ENCODE results near the gene SLC16A3. TPM values are rescaled to one million over a fixed set of nuclear protein-coding genes. Genes with fewer than 3 reads are reported as not detected.

SLC16A3 gene
- total and polyA plus RNA-seq, 12 donors, result 2.7 to 58.6 (median 32.7) TPM

DNA sequence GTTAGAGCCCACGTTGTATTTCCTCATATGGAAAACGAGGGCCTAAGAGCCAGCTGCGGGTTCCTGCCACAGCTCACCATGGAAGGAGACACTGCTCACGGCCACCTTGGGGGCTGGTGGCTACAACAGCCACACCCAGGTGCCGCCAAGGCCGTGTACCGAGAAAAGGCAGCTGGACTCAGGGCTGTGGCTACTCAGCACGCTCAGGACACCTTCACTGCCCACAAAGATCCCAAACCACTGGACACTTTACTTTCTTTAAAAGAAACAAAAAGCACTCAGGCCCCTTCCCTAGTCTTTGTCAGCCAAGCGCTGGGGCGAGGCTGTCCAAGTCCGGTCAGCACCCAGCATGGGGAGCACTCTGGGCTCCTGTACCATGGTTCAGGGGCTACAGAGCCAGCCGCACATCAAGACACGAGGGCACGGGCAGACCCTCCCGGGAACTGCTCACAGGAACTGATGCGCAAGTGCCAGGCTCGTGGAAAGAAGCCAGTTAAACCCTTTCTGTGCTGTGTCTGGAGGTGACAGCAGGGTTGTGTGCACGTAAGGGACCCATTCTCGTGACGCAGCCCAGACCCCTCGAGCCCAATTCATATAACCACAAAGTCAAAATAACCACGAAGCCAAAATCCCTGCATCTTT, 18.5 kb downstream of the SLC16A3 start:
- 54 to 72% (median 63%) methylated on average over 9 to 22 of the region's 22 CpGs for WGBS, 4 donors
- H3K4me3 ChIP-seq, result no peak overlapping the region
- peaks cover 25 to 39% of the 10 kb centered on the region in 2 donors for H3K4me1 ChIP-seq (replicated peaks in 1 of 2)
- DNase-seq, result peak in 3 of 7 donors; percentile 50 to 62 (median 51)
- H3K9me3 ChIP-seq (replicated peaks in 1 of 3), result no peaks in the 10 kb centered on the region
- H3K27me3 ChIP-seq, result no peaks in the 10 kb centered on the region
- no peak for TF ChIP-seq POLR2A (IDR thresholded peaks at IDR 0.05)
- TF ChIP-seq, protein P1, sequence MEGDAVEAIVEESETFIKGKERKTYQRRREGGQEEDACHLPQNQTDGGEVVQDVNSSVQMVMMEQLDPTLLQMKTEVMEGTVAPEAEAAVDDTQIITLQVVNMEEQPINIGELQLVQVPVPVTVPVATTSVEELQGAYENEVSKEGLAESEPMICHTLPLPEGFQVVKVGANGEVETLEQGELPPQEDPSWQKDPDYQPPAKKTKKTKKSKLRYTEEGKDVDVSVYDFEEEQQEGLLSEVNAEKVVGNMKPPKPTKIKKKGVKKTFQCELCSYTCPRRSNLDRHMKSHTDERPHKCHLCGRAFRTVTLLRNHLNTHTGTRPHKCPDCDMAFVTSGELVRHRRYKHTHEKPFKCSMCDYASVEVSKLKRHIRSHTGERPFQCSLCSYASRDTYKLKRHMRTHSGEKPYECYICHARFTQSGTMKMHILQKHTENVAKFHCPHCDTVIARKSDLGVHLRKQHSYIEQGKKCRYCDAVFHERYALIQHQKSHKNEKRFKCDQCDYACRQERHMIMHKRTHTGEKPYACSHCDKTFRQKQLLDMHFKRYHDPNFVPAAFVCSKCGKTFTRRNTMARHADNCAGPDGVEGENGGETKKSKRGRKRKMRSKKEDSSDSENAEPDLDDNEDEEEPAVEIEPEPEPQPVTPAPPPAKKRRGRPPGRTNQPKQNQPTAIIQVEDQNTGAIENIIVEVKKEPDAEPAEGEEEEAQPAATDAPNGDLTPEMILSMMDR (IDR thresholded peaks at IDR 0.05), result no peak
- H3K27ac ChIP-seq, result peak overlapping the region; percentile 67 to 90 (median 70)
- intact Hi-C loops (cut with DNase I), result no loop called here
- H3K36me3 ChIP-seq (replicated peaks in 1 of 2), result peaks cover 0 to 96% of the 10 kb centered on the region in 2 donors

DNA sequence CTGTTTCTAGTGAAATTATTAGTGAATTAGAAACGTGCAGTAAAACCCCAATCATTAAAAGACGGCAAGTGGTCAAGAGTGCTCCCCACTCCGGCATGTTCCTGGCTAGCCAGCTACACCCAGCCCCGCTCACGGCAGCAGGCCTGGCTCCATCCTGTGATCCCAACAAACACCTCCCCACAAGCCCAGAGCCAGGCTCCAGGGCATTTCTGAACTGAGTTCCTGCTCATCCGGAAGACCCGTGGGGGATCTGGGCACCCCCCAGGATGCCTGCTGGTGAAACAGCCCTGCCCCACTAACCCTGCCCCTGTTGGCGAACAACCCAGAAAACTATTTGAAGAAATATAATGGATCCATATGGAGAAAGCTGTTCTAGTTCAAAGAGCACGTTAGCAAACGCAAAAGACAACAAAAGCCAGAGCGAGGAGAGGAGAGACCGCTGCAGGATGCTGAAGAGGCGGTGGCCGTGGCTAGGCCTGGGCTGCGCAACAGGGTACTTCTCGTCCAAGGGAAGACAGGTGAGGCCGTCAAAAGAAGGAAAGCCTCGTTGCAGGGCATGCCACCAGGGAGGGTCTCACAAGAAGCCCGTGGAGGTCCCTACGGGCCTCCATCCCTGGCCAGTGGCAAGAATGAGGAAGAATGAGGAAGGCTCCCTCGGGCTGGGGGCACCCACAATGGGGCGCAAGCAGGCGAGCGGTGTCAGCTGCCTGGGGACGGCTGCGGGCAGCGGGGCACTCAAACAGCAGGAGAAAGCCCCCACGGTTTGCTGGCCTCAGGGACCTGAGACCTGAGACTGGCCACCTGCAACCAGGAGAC, 19.2 kb downstream of the SLC16A3 start:
- peak in 1 of 7 donors; percentile 11 for DNase-seq
- intact Hi-C loops (cut with DNase I), result no loop called here
- 81 to 89% (median 87%) methylated on average over 22 to 28 of the region's 28 CpGs for WGBS, 4 donors
- H3K9me3 ChIP-seq (replicated peaks in 1 of 3), result no peaks in the 10 kb centered on the region
- TF ChIP-seq, protein P1 (IDR thresholded peaks at IDR 0.05), result no peak
- TF ChIP-seq POLR2A (IDR thresholded peaks at IDR 0.05), result no peak
- peaks cover 0 to 100% of the 10 kb centered on the region in 2 donors for H3K36me3 ChIP-seq (replicated peaks in 1 of 2)
- H3K4me3 ChIP-seq, result no peak overlapping the region
- H3K27me3 ChIP-seq, result no peaks in the 10 kb centered on the region
- H3K27ac ChIP-seq, result peak overlapping the region in 2 of 5 donors; percentile 87 to 90
- peaks cover 18 to 31% of the 10 kb centered on the region in 2 donors for H3K4me1 ChIP-seq (replicated peaks in 1 of 2)

DNA sequence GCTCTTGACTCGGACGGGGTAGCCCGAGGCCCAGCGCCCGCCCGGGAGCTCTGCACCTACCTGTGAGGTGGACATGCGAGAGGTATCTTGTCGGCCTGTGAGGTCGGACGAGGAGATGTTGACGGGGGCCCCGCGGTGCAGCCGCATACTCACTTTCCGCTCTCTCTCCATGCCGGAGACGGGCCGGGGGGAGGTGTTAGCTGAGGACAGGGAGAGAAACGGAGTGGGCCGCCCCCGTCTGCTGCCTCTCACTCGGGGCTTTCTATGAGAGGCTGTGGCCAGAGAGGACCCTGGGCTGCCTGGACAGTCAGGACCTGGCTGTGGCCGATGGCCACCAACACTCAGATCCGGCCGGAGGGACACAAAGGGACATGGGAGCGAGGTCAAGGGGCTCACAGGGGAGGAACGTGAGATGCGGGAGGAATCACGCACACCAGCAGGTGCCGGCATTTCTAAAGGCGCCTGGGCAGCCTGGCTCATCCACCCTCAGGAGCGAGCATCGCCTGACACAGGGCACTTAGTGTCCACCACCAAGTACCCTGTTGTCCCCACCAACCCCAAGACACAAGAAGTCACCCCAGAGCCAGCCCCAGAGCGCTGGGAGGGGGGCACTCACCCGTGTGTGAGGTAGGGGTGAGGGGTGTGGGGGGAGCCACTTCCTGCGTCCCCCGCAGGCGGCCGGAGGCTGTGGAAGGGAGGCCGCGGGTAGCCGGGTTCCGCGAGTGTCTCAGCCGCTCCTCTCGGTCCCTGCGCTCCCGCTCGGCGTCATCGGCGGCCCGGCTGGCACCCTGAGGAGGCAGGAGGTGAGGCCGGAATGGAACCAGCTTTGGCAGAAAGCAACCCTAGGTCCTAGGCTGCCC, 20.2 kb downstream of the SLC16A3 start:
- intact Hi-C loops (cut with DNase I), result no loop called here
- peaks cover 0 to 96% of the 10 kb centered on the region in 2 donors for H3K36me3 ChIP-seq (replicated peaks in 1 of 2)
- H3K4me1 ChIP-seq (replicated peaks in 1 of 2), result peaks cover 14 to 24% of the 10 kb centered on the region in 2 donors
- peak in 2 of 7 donors; percentile 14 to 30 for DNase-seq
- TF ChIP-seq, protein P1 (IDR thresholded peaks at IDR 0.05), result no peak
- TF ChIP-seq POLR2A (IDR thresholded peaks at IDR 0.05), result no peak
- no peak overlapping the region for H3K4me3 ChIP-seq
- WGBS, 4 donors, result 90 to 93% (median 91%) methylated on average over 33 to 54 of the region's 54 CpGs
- H3K27ac ChIP-seq, result no peak overlapping the region
- H3K9me3 ChIP-seq (replicated peaks in 1 of 3), result no peaks in the 10 kb centered on the region
- no peaks in the 10 kb centered on the region for H3K27me3 ChIP-seq

Measured in adrenal gland (tissue), 12 donors.